Smooth muscle cell (in vitro differentiated cells): Measurements from ENCODE around the gene ALOX5. TPM values are rescaled to one million over a fixed set of nuclear protein-coding genes. Genes with fewer than 3 reads are reported as not detected.
"Not testable (repeated sequence)": the region's sequence is repeated elsewhere in the genome, so short reads cannot be mapped to it uniquely, and the experiment has no call there.

Experiments
- DNase-seq: peaks from one replicate; lab custom pipeline; 2025; ENCODE audit not compliant: unreplicated experiment; lab: John Stamatoyannopoulos, UW
- H2AFZ ChIP-seq: fragments of 200-600 bp; sonication (generic); 2 replicates; pipeline ENCODE4 v1.6.0; 2016; ENCODE audit warnings: antibody characterized with exemption, low read depth, mild to moderate bottlenecking
- H3F3A ChIP-seq: fragments of 200-600 bp; sonication (generic); 2 replicates; pipeline ENCODE4 v1.6.0; 2017; ENCODE audit warnings: antibody characterized with exemption, low read depth
- H3K27ac ChIP-seq: fragments of 200-600 bp; sonication (generic); 2 replicates; pipeline ENCODE4 v1.5.1; 2016; ENCODE audit warnings: low read depth, mild to moderate bottlenecking
- H3K27me3 ChIP-seq: fragments of 200-600 bp; sonication (generic); 2 replicates; pipeline ENCODE4 v1.6.1; 2016; ENCODE audit warnings: low read depth, mild to moderate bottlenecking
- H3K36me3 ChIP-seq: fragments of 200-600 bp; sonication (generic); 2 replicates; pipeline ENCODE4 v1.5.1; 2016; ENCODE audit warnings: low read depth
- H3K4me1 ChIP-seq: fragments of 200-600 bp; sonication (generic); 2 replicates; pipeline ENCODE4 v1.5.1; 2016; ENCODE audit warnings: low read depth
- H3K4me2 ChIP-seq: fragments of 200-600 bp; sonication (generic); 2 replicates; pipeline ENCODE4 v1.6.0; 2016; ENCODE audit warnings: mild to moderate bottlenecking
- H3K4me3 ChIP-seq: fragments of 200-600 bp; sonication (generic); 2 replicates; pipeline ENCODE4 v1.5.1; 2016; ENCODE audit warnings: mild to moderate bottlenecking
- H3K79me2 ChIP-seq: fragments of 200-600 bp; sonication (generic); 2 replicates; pipeline ENCODE4 v1.6.0; 2016; ENCODE audit warnings: low read depth, mild to moderate bottlenecking
- H3K9ac ChIP-seq: fragments of 200-600 bp; sonication (generic); 2 replicates; pipeline ENCODE4 v1.6.0; 2016; ENCODE audit warnings: low read depth
- H3K9me3 ChIP-seq: fragments of 200-600 bp; sonication (generic); replicated peaks from 2 replicates; pipeline ENCODE4 v1.5.1; 2016; ENCODE audit warnings: low read depth
- H4K20me1 ChIP-seq: fragments of 200-600 bp; sonication (generic); 2 replicates; pipeline ENCODE4 v1.6.0; 2016; ENCODE audit warnings: low read depth
- CTCF ChIP-seq: fragments of 200-600 bp; sonication (generic); IDR thresholded peaks from 2 replicates; pipeline ENCODE4 v1.5.1; 2017; ENCODE audit warnings: borderline replicate concordance, mild to moderate bottlenecking, antibody characterized with exemption; ENCODE audit not compliant: insufficient read depth, poor library complexity, severe bottlenecking
- WGBS: methylation state at CpG from one replicate; pipeline ENCODE4 v1.1.7; 2016; ENCODE audit warnings: low lambda C conversion rate; 5-methylcytosine and 5-hydroxymethylcytosine counted together
- polyA plus RNA-seq: library from polyadenylated mRNA; unstranded; fragments of >200 nt; fragmentation: Nextera tagmentation; extraction: Ambion mirVana; gene quantifications from 2 replicates; pipeline ENCODE4 v1.2.1, GENCODE V29; 2016
- total RNA-seq: library from RNA; depleted of rRNA; stranded (reverse); fragments of >200 nt; gene quantifications from 2 replicates; pipeline ENCODE4 v1.2.3, GENCODE V29; 2014

Gene ALOX5
- total and polyA plus RNA-seq, 2 experiments from 2014 or later = 0.18 TPM; not detected in 1

- no peaks in the 10 kb centered on the region for H3K4me1 ChIP-seq
- no peak overlapping the region for H3K4me3 ChIP-seq
- no peak overlapping the region for H3K27ac ChIP-seq
- H3K36me3 ChIP-seq = no peaks in the 10 kb centered on the region
- DNase-seq = no peak
- no peak overlapping the region for H2AFZ ChIP-seq
- H3K9ac ChIP-seq = no peak overlapping the region
- H3F3A ChIP-seq = no peaks in the 10 kb centered on the region
- H3K4me2 ChIP-seq = no peak overlapping the region
- H3K27me3 ChIP-seq = no peaks in the 10 kb centered on the region
- TF ChIP-seq CTCF = no peak
- no peaks in the 10 kb centered on the region for H3K9me3 ChIP-seq
- no peaks in the 10 kb centered on the region for H3K79me2 ChIP-seq
- 84% methylated on average over 6 of the region's 6 CpGs for WGBS
- no peaks in the 10 kb centered on the region for H4K20me1 ChIP-seq
Observed at GRCh38 chr10:45410807-45411606, 37.0 kb downstream of the ALOX5 start.

- no peak for DNase-seq
- H3K36me3 ChIP-seq = no peaks in the 10 kb centered on the region
- no peak overlapping the region for H3K27ac ChIP-seq
- H3F3A ChIP-seq = no peaks in the 10 kb centered on the region
- no peaks in the 10 kb centered on the region for H4K20me1 ChIP-seq
- no peaks in the 10 kb centered on the region for H3K4me1 ChIP-seq
- H3K4me3 ChIP-seq = no peak overlapping the region
- no peaks in the 10 kb centered on the region for H3K79me2 ChIP-seq
- H3K27me3 ChIP-seq = no peaks in the 10 kb centered on the region
- TF ChIP-seq CTCF = no peak
- H3K9me3 ChIP-seq = no peaks in the 10 kb centered on the region
- 96% methylated on average over 4 of the region's 4 CpGs for WGBS
- H3K9ac ChIP-seq = no peak overlapping the region
- no peak overlapping the region for H2AFZ ChIP-seq
- no peak overlapping the region for H3K4me2 ChIP-seq
Observed at GRCh38 chr10:45411607-45411940, 37.6 kb downstream of the ALOX5 start.

GRCh38 chr10:45415062-45415461 is 41.0 kb downstream of the ALOX5 start:
- H3K79me2 ChIP-seq, H3K27ac ChIP-seq, H3K4me3 ChIP-seq, H3K4me2 ChIP-seq, H3K9me3 ChIP-seq, H3F3A ChIP-seq, H3K36me3 ChIP-seq, H4K20me1 ChIP-seq, H3K9ac ChIP-seq, H2AFZ ChIP-seq, DNase-seq, H3K27me3 ChIP-seq: not testable (repeated sequence)
- WGBS = 97% methylated on average over 5 of the region's 5 CpGs
- H3K4me1 ChIP-seq = peaks cover 11% of the 10 kb centered on the region

- peaks cover 11% of the 10 kb centered on the region for H3K4me1 ChIP-seq
- WGBS = 95% methylated on average over 2 of the region's 2 CpGs
- no peaks in the 10 kb centered on the region for H3K9me3 ChIP-seq
Observed at GRCh38 chr10:45416603-45417002, 42.6 kb downstream of the ALOX5 start.

More at GRCh38 chr10:45416603-45417002, 42.6 kb downstream of the ALOX5 start:
- Histone ChIP-seq H3K36me3 (no peaks in the 10 kb centered on the region), H2AFZ (no peak overlapping the region), H3F3A (no peaks in the 10 kb centered on the region), H3K4me3 (no peak overlapping the region), H3K27me3 (no peaks in the 10 kb centered on the region), H3K9ac (no peak overlapping the region), H4K20me1 (no peaks in the 10 kb centered on the region), H3K79me2 (no peaks in the 10 kb centered on the region), H3K27ac (no peak overlapping the region), H3K4me2 (no peak overlapping the region)
- TF ChIP-seq CTCF = no peak
- no peak for DNase-seq
